ENCODE results near the gene ANAPC5. TPM values are rescaled to one million over a fixed set of nuclear protein-coding genes. Genes with fewer than 3 reads are reported as not detected.
"Not testable (repeated sequence)": the region's sequence is repeated elsewhere in the genome, so short reads cannot be mapped to it uniquely, and the experiment has no call there.

The ANAPC5 gene
- total and polyA plus RNA-seq, 5 experiments from 2014 or later, result 91.2 to 150 (median 135) TPM

- H3K27me3 Mint-ChIP-seq, result not testable (repeated sequence)
- H3K27ac Mint-ChIP-seq, result peak overlapping the region in 2 of 10 donors; percentile 31 to 52
- POLR2A ChIA-PET, result interaction anchor here (0.6 to 0.7 kb wide), 4 partner anchors 135 to 947 kb away, joined by 3 to 7 read pairs (median 4); partner anchors contain the start of gene PSMD9
Observed at GRCh38 chr12:121298411-121298810, 53.8 kb downstream of the ANAPC5 start.

GRCh38 chr12:121297435-121297991 lies 54.7 kb downstream of the ANAPC5 start:
- Mint-ChIP-seq H3K4me1 (peaks cover 7 to 30% (median 20%) of the 10 kb centered on the region in 4 donors), H3K27me3 (no peaks in the 10 kb centered on the region), H3K4me3 (peak overlapping the region; percentile 81 to 92 (median 87)), H3K36me3 (no peaks in the 10 kb centered on the region), H3K27ac (peak overlapping the region; percentile 19 to 91 (median 72)), H3K9me3 (no peaks in the 10 kb centered on the region)
- ATAC-seq, result no peak
- POLR2A ChIA-PET, result interaction anchor here (0.6 to 0.7 kb wide), 4 partner anchors 56 to 948 kb away, joined by 3 to 7 read pairs (median 3); partner anchors contain the start of gene PSMD9
- peak in 2 of 10 donors; percentile 8 to 25 for DNase-seq

More at GRCh38 chr12:121298411-121298810, 53.8 kb downstream of the ANAPC5 start:
- not testable (repeated sequence) for H3K9me3 Mint-ChIP-seq, ATAC-seq, DNase-seq, H3K36me3 Mint-ChIP-seq
- H3K4me1 Mint-ChIP-seq, result peaks cover 7 to 29% (median 18%) of the 10 kb centered on the region in 4 donors
- H3K4me3 Mint-ChIP-seq, result peak overlapping the region in 8 of 10 donors; percentile 45 to 92 (median 84)

GRCh38 chr12:121296618-121297434 lies 55.4 kb downstream of the ANAPC5 start, which contains the start of gene CAMKK2:
TSS of gene CAMKK2 (minus strand) at chr12:121296709. CDS start at chr12:121274526, 22,183 bp downstream.
- Mint-ChIP-seq H3K27me3 (no peaks in the 10 kb centered on the region), H3K9me3 (no peaks in the 10 kb centered on the region), H3K4me1 (peaks cover 7 to 33% (median 20%) of the 10 kb centered on the region in 4 donors)

GRCh38 chr12:121295746-121296617 lies 56.2 kb downstream of the ANAPC5 start:
- POLR2A ChIA-PET, result interaction anchor here (0.6 to 1.7 kb wide), 7 partner anchors 55 to 1937 kb away, joined by 3 to 8 read pairs (median 3); partner anchors contain the start of genes ANAPC5 and MPHOSPH9
- Mint-ChIP-seq H3K4me3 (peak overlapping the region; percentile 82 to 93 (median 88)), H3K27me3 (no peaks in the 10 kb centered on the region), H3K36me3 (peaks cover 0 to 10% (median 0%) of the 10 kb centered on the region in 3 donors), H3K27ac (peak overlapping the region in 9 of 10 donors; percentile 70 to 92 (median 81)), H3K4me1 (peaks cover 7 to 36% (median 25%) of the 10 kb centered on the region in 4 donors), H3K9me3 (no peaks in the 10 kb centered on the region)
- ATAC-seq (peak; percentile 31 to 36), DNase-seq (peak in 5 of 10 donors; percentile 4 to 20 (median 8))

More at GRCh38 chr12:121296618-121297434, 55.4 kb downstream of the ANAPC5 start, which contains the start of gene CAMKK2:
- ATAC-seq, result peak; percentile 86 to 87
- peaks cover 0 to 3% (median 0%) of the 10 kb centered on the region in 3 donors for H3K36me3 Mint-ChIP-seq
- POLR2A ChIA-PET, result interaction anchor here (0.6 to 1.0 kb wide), 6 partner anchors 55 to 236 kb away, joined by 3 to 4 read pairs (median 3); partner anchors contain the start of gene ANAPC5
- H3K27ac Mint-ChIP-seq, result peak within 1 kb of the TSS; percentile 70 to 92 (median 84)
- peak; percentile 81 to 92 (median 90) for DNase-seq
- peak within 1 kb of the TSS; percentile 82 to 93 (median 88) for H3K4me3 Mint-ChIP-seq

GRCh38 chr12:121295116-121295745 lies 57.0 kb downstream of the ANAPC5 start:
- Mint-ChIP-seq H3K36me3 (peaks cover 0 to 12% (median 5%) of the 10 kb centered on the region in 3 donors), H3K4me1 (peaks cover 5 to 36% (median 26%) of the 10 kb centered on the region in 4 donors), H3K27me3 (no peaks in the 10 kb centered on the region), H3K9me3 (no peaks in the 10 kb centered on the region), H3K27ac (peak overlapping the region in 9 of 10 donors; percentile 70 to 92 (median 81)), H3K4me3 (peak overlapping the region; percentile 82 to 93 (median 88))
- POLR2A ChIA-PET, result interaction anchor here (1.7 kb wide), 1 partner anchor 55 kb away, joined by 8 read pairs; no protein-coding TSS in a partner anchor
- ATAC-seq, result no peak
- DNase-seq, result peak in 3 of 10 donors; percentile 1 to 9 (median 4)

GRCh38 chr12:121294151-121294889 lies 57.9 kb downstream of the ANAPC5 start:
- DNase-seq (no peak), ATAC-seq (no peak)
- H3K27ac Mint-ChIP-seq, result peak overlapping the region in 1 of 10 donors; percentile 72
- no peaks in the 10 kb centered on the region for H3K27me3 Mint-ChIP-seq
- peaks cover 5 to 36% (median 28%) of the 10 kb centered on the region in 4 donors for H3K4me1 Mint-ChIP-seq
- POLR2A ChIA-PET, result interaction anchor here (1.7 kb wide), 1 partner anchor 54 kb away, joined by 8 read pairs; no protein-coding TSS in a partner anchor
- H3K36me3 Mint-ChIP-seq, result peaks cover 0 to 14% (median 5%) of the 10 kb centered on the region in 3 donors
- H3K4me3 Mint-ChIP-seq, result peak overlapping the region in 6 of 10 donors; percentile 28 to 56 (median 46)
- H3K9me3 Mint-ChIP-seq, result no peaks in the 10 kb centered on the region

GRCh38 chr12:121293603-121294002 lies 58.6 kb downstream of the ANAPC5 start:
- H3K4me1 Mint-ChIP-seq, result peaks cover 5 to 36% (median 28%) of the 10 kb centered on the region in 4 donors
- H3K36me3 Mint-ChIP-seq, result peaks cover 0 to 14% (median 5%) of the 10 kb centered on the region in 3 donors
- ATAC-seq (no peak), DNase-seq (no peak)
- H3K27me3 Mint-ChIP-seq, result no peaks in the 10 kb centered on the region
- H3K9me3 Mint-ChIP-seq, result no peaks in the 10 kb centered on the region
- POLR2A ChIA-PET, result no interaction called here
- H3K27ac Mint-ChIP-seq, result peak overlapping the region in 2 of 10 donors; percentile 11 to 68
- H3K4me3 Mint-ChIP-seq, result peak overlapping the region in 2 of 10 donors; percentile 31 to 36

GRCh38 chr12:121290410-121290809 lies 61.8 kb downstream of the ANAPC5 start:
- DNase-seq (no peak), ATAC-seq (no peak)
- H3K27me3 Mint-ChIP-seq, result no peaks in the 10 kb centered on the region
- peaks cover 2 to 36% (median 21%) of the 10 kb centered on the region in 4 donors for H3K4me1 Mint-ChIP-seq
- H3K9me3 Mint-ChIP-seq, result no peaks in the 10 kb centered on the region
- peaks cover 0 to 14% (median 5%) of the 10 kb centered on the region in 3 donors for H3K36me3 Mint-ChIP-seq
- no peak overlapping the region for H3K27ac Mint-ChIP-seq
- no peak overlapping the region for H3K4me3 Mint-ChIP-seq
- POLR2A ChIA-PET, result no interaction called here

GRCh38 chr12:121289962-121290361 lies 62.2 kb downstream of the ANAPC5 start:
- DNase-seq (no peak), ATAC-seq (no peak)
- Mint-ChIP-seq H3K27me3 (no peaks in the 10 kb centered on the region), H3K36me3 (peaks cover 0 to 14% (median 5%) of the 10 kb centered on the region in 3 donors), H3K27ac (peak overlapping the region in 1 of 10 donors; percentile 81), H3K4me3 (no peak overlapping the region), H3K9me3 (no peaks in the 10 kb centered on the region), H3K4me1 (peaks cover 0 to 32% (median 17%) of the 10 kb centered on the region in 4 donors)
- POLR2A ChIA-PET, result no interaction called here

- DNase-seq (no peak), ATAC-seq (no peak)
- Mint-ChIP-seq H3K4me3 (no peak overlapping the region), H3K36me3 (peaks cover 0 to 14% (median 5%) of the 10 kb centered on the region in 3 donors), H3K9me3 (no peaks in the 10 kb centered on the region), H3K27ac (peak overlapping the region in 2 of 10 donors; percentile 35 to 46), H3K4me1 (peaks cover under 1 to 25% (median 14%) of the 10 kb centered on the region in 4 donors), H3K27me3 (no peaks in the 10 kb centered on the region)
- POLR2A ChIA-PET, result interaction anchor here (0.6 kb wide), 1 partner anchor 290 kb away, joined by 4 read pairs; no protein-coding TSS in a partner anchor
Observed at GRCh38 chr12:121288986-121289385, 63.2 kb downstream of the ANAPC5 start.

All from naive thymus-derived CD8-positive, alpha-beta T cell (primary cell).